ENCODE data around the gene U2SURP. TPM values are rescaled to one million over a fixed set of nuclear protein-coding genes. Genes with fewer than 3 reads are reported as not detected.

The U2SURP gene
- total RNA-seq, 1 experiment from 2014 or later, result 132 TPM

- Histone ChIP-seq H3K9me2 (ENCODE audit: insufficient read depth) (no peaks in the 10 kb centered on the region), H3K27ac (ENCODE audit: low read depth, low read length) (no peak overlapping the region), H3K27me3 (ENCODE audit: insufficient read depth, low read length) (no peaks in the 10 kb centered on the region), H3K9ac (ENCODE audit: low read length) (no peak overlapping the region), H3K9me3 (ENCODE audit: control insufficient read depth in 1 of 2, insufficient read depth in 1 of 2, low read depth in 1 of 2, low read length in 2 of 2) (peaks cover 0 to 8% of the 10 kb centered on the region in 2 experiments; a peak in 2 of 4 replicates), H3K4me3 (replicated peaks in 1 of 2; ENCODE audit: low read depth in 1 of 2, low read length in 2 of 2) (no peak overlapping the region), H3K36me3 (ENCODE audit: control insufficient read depth in 1 of 2, insufficient read depth in 2 of 2, low read length in 2 of 2) (no peaks in the 10 kb centered on the region), H3K4me1 (ENCODE audit: control insufficient read depth in 1 of 2, insufficient read depth in 2 of 2, low read length in 2 of 2) (no peaks in the 10 kb centered on the region), H2AFZ (ENCODE audit: low read depth, low read length, poor library complexity, severe bottlenecking) (no peak overlapping the region), H3K79me2 (ENCODE audit: insufficient read depth, low read length) (no peaks in the 10 kb centered on the region), H4K20me1 (ENCODE audit: insufficient read depth) (no peaks in the 10 kb centered on the region), H3K4me2 (ENCODE audit: low read length) (no peak overlapping the region)
- no peak for DNase-seq (ENCODE audit: low read depth, low spot score)
- intact Hi-C loops (cut with micrococcal nuclease), result no loop called here
- ChIA-PET CTCF (no interaction called here), RAD21 (ENCODE audit: low non-redundant PET in 1 of 2, low total read pairs in 2 of 2, uncharacterized antibody in 2 of 2, unreplicated experiment in 2 of 2) (no interaction called here), POLR2A (no interaction called here)
- BruUV-seq (replicated peaks), result no TSS peak
- no peak for ATAC-seq
- TF ChIP-seq SRF (IDR thresholded peaks at IDR 0.05; ENCODE audit: low read depth) (no peak), CBX3 (IDR thresholded peaks at IDR 0.05; ENCODE audit: low read depth) (peak; percentile 80; the same call in 1 of the 2 replicates)
Measured at GRCh38 chr3:143105170-143105569, 103.8 kb downstream of the U2SURP start.

GRCh38 chr3:143109861-143110260, 108.5 kb downstream of the U2SURP start:
- Histone ChIP-seq H3K36me3 (ENCODE audit: control insufficient read depth in 1 of 2, insufficient read depth in 2 of 2, low read length in 2 of 2) (no peaks in the 10 kb centered on the region), H3K9ac (ENCODE audit: low read length) (no peak overlapping the region), H3K4me2 (ENCODE audit: low read length) (no peak overlapping the region), H3K4me3 (replicated peaks in 1 of 2; ENCODE audit: low read depth in 1 of 2, low read length in 2 of 2) (no peak overlapping the region), H4K20me1 (ENCODE audit: insufficient read depth) (no peaks in the 10 kb centered on the region), H3K79me2 (ENCODE audit: insufficient read depth, low read length) (no peaks in the 10 kb centered on the region), H2AFZ (ENCODE audit: low read depth, low read length, poor library complexity, severe bottlenecking) (no peak overlapping the region), H3K4me1 (ENCODE audit: control insufficient read depth in 1 of 2, insufficient read depth in 2 of 2, low read length in 2 of 2) (no peaks in the 10 kb centered on the region), H3K9me2 (ENCODE audit: insufficient read depth) (no peaks in the 10 kb centered on the region), H3K27me3 (ENCODE audit: insufficient read depth, low read length) (no peaks in the 10 kb centered on the region), H3K27ac (ENCODE audit: low read depth, low read length) (no peak overlapping the region), H3K9me3 (ENCODE audit: control insufficient read depth in 1 of 2, insufficient read depth in 1 of 2, low read depth in 1 of 2, low read length in 2 of 2) (peaks cover 0 to 8% of the 10 kb centered on the region in 2 experiments; a peak in 2 of 4 replicates)
- intact Hi-C loops (cut with micrococcal nuclease), result no loop called here
- ChIA-PET CTCF (no interaction called here), RAD21 (ENCODE audit: low non-redundant PET in 1 of 2, low total read pairs in 2 of 2, uncharacterized antibody in 2 of 2, unreplicated experiment in 2 of 2) (no interaction called here), POLR2A (no interaction called here)
- BruUV-seq (replicated peaks), result no TSS peak
- ATAC-seq, result no peak
- no peak for DNase-seq (ENCODE audit: low read depth, low spot score)
- TF ChIP-seq CEBPB (IDR thresholded peaks at IDR 0.05; ENCODE audit: low read depth), result no peak
- no peak for TF ChIP-seq SRF (IDR thresholded peaks at IDR 0.05; ENCODE audit: low read depth)
- TF ChIP-seq CBX3 (IDR thresholded peaks at IDR 0.05; ENCODE audit: low read depth), result no peak

Other genes with a start within 250 kb of the U2SURP start
- gene PCOLCE2, start 112.5 kb upstream of the U2SURP start, total RNA-seq (2021; ENCODE audit: unreplicated experiment), result 4.4 TPM
- 0.17 TPM for gene PAQR9, start 37.9 kb upstream of the U2SURP start, total RNA-seq (2021; ENCODE audit: unreplicated experiment)
- gene CHST2, start 118.2 kb downstream of the U2SURP start, total RNA-seq (2021; ENCODE audit: unreplicated experiment), result 1.7 TPM

Data from HCT116 (cell line).